ENCODE data around the gene ZDHHC3.

ZDHHC3 gene

DNA sequence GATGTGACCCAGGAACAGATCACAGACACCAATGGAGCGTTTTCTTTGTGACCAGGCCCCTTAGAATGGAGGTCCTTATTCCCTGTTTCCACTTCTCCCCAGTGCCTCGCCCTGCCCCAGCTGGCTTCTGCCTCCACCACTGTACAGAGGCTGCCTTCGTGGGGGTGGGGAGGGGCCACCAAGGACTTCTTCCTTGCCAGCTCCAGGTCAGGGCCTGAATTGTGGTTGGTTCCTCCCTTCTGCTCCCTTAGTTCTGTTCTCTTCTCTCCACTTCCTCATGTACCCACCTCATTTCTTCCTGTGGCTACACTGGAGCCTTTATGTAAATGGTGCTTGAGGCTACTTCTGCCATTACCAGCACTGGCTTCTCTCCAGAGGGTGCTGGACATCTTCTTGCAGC, 85.1 kb downstream of the ZDHHC3 start:
- no peak for DNase-seq

DNA sequence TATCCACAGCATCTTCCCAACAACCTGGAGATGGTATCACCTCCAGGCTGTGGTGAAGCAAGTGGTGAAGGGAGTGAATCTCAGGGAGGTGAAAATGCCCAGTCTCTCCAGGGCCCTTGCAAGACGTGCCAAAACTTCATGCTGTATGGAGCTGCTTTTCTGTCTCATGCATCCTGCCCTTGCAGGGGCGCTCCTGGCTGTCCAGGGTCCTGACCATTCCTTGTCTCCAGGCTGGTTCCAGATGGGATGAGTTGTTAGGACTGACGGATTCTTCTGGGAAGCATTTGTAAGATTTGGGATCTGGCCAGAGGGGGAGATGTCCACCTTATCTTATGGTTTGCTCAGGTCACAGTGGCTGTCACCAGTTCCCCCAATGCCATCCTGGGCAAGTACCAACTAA, 85.7 kb downstream of the ZDHHC3 start:
- DNase-seq = no peak

DNA sequence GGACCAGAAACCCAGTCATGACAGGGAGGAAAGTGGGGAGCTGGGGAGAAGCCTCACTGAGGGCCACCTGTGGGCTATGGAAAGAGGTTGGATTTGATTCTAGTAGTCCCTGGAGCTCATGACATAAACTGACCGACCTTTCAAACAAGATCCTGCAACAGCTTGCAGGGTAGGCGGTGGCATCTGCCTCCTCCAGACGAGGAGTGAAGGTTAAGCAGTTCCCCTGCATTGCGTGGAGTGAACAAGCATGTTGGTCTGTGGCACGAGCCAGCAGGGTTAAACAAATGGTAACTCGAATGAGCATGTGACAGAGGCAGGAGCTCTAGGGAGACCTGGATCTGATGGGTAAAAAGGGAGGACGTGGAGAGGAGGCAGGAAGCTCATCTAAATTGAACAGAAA, 88.9 kb downstream of the ZDHHC3 start:
- no peak for DNase-seq

DNA sequence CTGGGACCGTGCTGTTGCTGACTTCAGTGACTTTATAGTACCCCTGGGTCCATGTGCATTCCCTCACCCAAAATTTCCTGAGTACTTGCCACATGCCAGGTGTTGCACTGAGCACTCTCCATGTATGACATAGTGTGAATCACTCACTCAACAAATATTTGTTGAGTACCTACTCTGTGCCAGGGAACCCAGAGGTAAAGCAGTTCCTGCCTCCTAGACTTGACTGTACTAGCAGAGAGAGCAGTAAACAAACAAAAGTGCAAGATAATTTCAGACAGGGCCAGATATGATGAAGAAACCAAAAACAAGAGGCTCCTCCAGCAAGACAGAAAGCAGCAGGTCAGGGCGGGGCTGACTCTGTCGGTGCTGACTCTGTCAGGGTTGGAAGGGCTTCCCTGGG, 89.4 kb downstream of the ZDHHC3 start:
- peak; percentile 17 to 30 for DNase-seq

DNA sequence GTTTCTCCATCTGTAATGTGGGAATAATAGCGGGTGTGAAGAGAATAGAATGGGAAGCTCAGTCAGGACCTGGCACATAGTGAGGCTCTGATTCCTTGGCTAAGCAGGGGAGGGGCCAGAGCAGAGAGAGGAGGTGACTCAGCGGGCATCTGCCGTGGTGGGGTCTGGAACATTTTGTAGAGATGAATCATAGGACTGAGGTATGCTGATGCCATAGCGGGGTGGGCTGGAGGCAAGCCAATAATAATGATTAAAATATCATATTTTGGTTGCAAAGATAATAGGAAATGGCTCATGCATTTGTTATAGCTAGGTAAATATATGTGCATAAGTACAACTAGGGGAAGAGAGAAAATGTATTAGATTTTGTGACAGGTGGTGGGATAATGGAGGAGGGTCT, 90.4 kb downstream of the ZDHHC3 start:
- peak in 1 of 2 experiments; percentile 8 for DNase-seq

DNA sequence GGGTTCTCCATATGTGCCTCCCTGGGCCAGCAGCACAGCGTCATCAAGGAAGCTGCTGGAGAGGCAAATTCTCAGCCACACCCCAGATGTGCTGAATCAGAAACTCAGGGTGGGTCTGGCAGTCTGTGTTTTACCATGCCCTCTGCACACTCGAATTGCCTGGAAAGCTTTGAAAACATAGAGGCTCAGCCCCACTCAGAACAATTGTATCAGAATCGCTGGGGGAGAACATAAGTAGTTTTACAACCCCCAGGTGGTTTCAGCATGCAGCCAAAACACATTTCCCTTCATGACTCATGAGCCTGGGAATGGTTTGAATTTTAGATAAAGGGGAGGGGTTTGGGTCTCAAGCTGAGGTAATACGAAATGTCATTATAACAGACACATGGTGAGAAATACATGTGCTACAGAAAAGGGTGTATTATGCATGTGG, 92.0 kb downstream of the ZDHHC3 start:
- DNase-seq = no peak

DNA sequence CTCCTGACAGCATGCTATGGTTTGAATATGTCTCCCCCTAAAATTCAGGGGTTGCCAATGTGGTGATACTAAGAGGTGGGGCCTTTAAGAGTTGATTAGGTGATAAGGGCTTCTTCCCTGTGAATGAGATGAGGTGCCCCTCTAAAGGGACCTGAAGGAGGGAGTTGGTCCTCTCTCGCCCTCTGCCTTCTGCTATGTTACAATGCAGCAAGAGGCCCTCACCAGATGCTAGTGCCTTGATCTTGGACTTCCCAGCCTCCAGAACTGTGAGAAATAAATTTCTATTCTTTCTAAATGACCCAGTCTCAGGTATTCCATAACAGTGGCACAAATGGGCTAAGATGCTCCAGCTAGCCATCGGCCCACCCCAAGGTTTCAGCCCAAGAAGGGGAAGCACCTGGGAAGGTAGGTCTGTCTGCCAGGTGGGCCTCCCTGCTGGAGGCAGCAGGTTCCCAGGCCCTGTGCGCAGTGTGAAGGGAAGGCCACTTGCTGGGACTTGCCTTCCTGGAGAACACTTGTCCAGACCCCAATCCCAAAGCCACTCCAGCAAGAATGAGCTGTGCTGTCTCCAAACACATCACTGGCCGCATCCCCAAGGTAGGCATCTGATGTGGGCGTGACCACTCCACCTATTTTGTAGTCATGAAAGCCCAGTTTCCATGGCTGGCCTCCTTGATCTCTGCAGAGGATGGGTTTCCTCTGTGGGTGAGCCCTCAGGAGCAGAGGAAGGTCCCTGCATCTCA, 92.6 kb downstream of the ZDHHC3 start:
- no peak for DNase-seq

DNA sequence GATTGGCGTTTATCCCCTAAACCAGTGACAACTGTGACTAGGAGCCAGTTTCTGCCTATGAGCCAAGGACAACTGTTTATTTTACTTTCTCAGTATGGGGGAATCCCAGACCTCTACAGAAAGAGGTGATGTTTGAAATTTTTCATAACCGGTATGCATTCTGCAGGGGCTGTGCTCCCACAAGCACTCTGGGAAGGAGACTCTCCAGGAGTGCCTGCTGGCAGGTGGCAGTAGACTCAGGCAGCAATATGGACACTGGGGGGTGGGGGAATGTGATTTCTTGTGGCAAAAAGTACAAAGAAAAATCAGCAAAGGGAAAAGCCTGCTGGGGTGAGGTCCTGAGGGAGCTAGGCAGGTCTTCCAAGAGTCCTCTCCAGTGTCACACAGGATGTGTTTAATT, 95.7 kb downstream of the ZDHHC3 start:
- DNase-seq = no peak

DNA sequence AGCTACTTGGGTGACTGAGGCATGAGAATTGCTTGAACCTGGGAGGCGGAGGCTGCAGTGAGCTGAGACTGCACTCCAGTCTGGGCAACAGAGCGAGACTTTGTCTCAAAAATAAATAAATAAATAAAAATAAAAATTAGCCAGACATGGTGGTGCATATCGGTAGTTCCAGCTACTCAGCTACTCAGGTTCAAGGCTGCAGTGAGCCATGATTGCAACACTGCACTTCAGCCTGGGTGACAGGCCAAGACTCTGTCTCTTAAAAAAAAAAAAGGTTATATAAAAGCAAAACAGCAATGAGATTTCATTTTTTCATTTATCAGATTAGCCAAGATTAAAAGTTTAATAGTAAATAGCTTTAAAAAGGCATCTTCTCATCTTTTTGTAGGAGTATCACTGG, 98.6 kb downstream of the ZDHHC3 start:
- no peak for DNase-seq

DNA sequence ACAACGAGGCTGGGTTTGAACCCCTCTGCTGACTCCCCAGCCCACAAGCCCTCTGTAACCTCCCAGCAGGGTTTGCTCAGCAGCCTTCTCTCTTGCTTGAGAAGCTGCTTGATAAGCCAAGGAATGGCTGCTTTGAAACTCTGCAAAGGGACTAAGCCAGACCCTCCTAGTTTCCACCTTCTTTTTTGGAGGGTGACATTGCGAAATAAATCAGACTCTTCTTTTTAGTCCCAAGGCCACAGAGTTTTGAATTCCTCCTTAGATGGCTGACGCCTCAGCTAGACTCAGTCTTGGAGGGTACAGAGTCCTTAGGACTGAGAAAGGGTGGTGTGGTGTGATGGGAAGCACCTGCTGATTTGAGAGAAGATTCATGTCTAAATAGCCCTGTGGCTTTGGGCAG, 100.4 kb downstream of the ZDHHC3 start:
- no peak for DNase-seq

All from SHP77 (cell line).